ENCODE results near the gene TRIM9. TPM values are rescaled to one million over a fixed set of nuclear protein-coding genes. Genes with fewer than 3 reads are reported as not detected.

TRIM9 gene
- total and polyA plus RNA-seq, 2 of the 4 experiments (the other 2 are of a cell fraction): under 0.01 to 0.09 TPM

- Histone ChIP-seq H4K8ac (ENCODE audit: low read depth in 2 of 2, low read length in 2 of 2) (no peak overlapping the region), H3K14ac (replicated peaks; ENCODE audit: low read depth, low read length) (no peak overlapping the region), H2BK120ac (ENCODE audit: low read depth, low read length) (no peak overlapping the region), H2AK5ac (ENCODE audit: low read depth, low read length) (no peak overlapping the region), H4K20me1 (ENCODE audit: insufficient read depth, low read length) (no peaks in the 10 kb centered on the region), H3K9me1 (ENCODE audit: insufficient read depth, low read length) (no peaks in the 10 kb centered on the region), H2BK15ac (ENCODE audit: low read depth, low read length) (no peak overlapping the region), H3K9ac (ENCODE audit: low read depth, low read length) (no peak overlapping the region), H4K5ac (ENCODE audit: low read depth, low read length) (no peak overlapping the region), H3K56ac (ENCODE audit: extremely low read depth, insufficient read depth, low read length) (no peak overlapping the region), H3K27me3 (ENCODE audit: control insufficient read depth, insufficient read depth, low read length) (peaks cover 42% of the 10 kb centered on the region), H3K23ac (ENCODE audit: low read depth, low read length) (no peak overlapping the region), H3K79me1 (ENCODE audit: low read depth in 1 of 2, low read length in 2 of 2) (no peaks in the 10 kb centered on the region), H2BK20ac (ENCODE audit: low read depth, low read length) (no peak overlapping the region), H2AK9ac (replicated peaks; ENCODE audit: low read depth, low read length, poor library complexity) (no peak overlapping the region), H3K4me2 (ENCODE audit: low read depth, low read length) (no peak overlapping the region), H3K4me3 (ENCODE audit: insufficient read depth, low read depth, low read length) (no peak overlapping the region), H3K36me3 (ENCODE audit: control insufficient read depth, insufficient read depth, low read length) (no peaks in the 10 kb centered on the region), H3K9me3 (ENCODE audit: control insufficient read depth, insufficient read depth, low read length) (no peaks in the 10 kb centered on the region), H2BK5ac (ENCODE audit: low read depth, low read length, poor library complexity, severe bottlenecking) (no peak overlapping the region), H3K18ac (ENCODE audit: low read depth, low read length) (no peak overlapping the region), H2AFZ (replicated peaks; ENCODE audit: low read length, poor library complexity) (no peak overlapping the region), H3K4ac (ENCODE audit: low read depth, low read length) (no peak overlapping the region), H4K91ac (ENCODE audit: insufficient read depth, low read depth, low read length) (no peak overlapping the region), H3K4me1 (ENCODE audit: control insufficient read depth, insufficient read depth, low read length) (no peaks in the 10 kb centered on the region), H3K27ac (ENCODE audit: insufficient read depth, low read length) (no peak overlapping the region)
- in situ Hi-C loops (cut with MboI; ENCODE audit: low sequenced_read_pairs) (no loop called here), intact Hi-C loops (cut with micrococcal nuclease) (no loop called here), dilution Hi-C loops (cut with HindIII; ENCODE audit: low sequenced_read_pairs, unreplicated experiment) (no loop called here)
- DNase-seq (no peak), ATAC-seq (ENCODE audit: low read depth) (no peak)
- POLR2A ChIA-PET (ENCODE audit: unreplicated experiment): no interaction called here
- TF ChIP-seq SMC3 (IDR thresholded peaks at IDR 0.05; ENCODE audit: low read depth, low read length) (no peak), MAZ (IDR thresholded peaks at IDR 0.05; ENCODE audit: borderline replicate concordance, low read depth, low read length) (no peak), CTCF (conservative IDR thresholded peaks at IDR 0.05; ENCODE audit: low read depth, low read length) (no peak), ELK1 (IDR thresholded peaks at IDR 0.05; ENCODE audit: borderline replicate concordance, low read depth, low read length) (no peak), MXI1 (IDR thresholded peaks at IDR 0.05; ENCODE audit: borderline replicate concordance, low read depth, low read length) (no peak), RFX5 (IDR thresholded peaks at IDR 0.05; ENCODE audit: low read depth, low read length) (no peak), RCOR1 (IDR thresholded peaks at IDR 0.05; ENCODE audit: insufficient replicate concordance, low read length) (no peak), BHLHE40 (IDR thresholded peaks at IDR 0.05; ENCODE audit: low read depth, low read length) (no peak), CHD1 (IDR thresholded peaks at IDR 0.05; ENCODE audit: low read depth, low read length) (no peak), NFE2L2 (IDR thresholded peaks at IDR 0.05; ENCODE audit: low read depth, low read length) (no peak), FOS (IDR thresholded peaks at IDR 0.05; ENCODE audit: low read depth, low read length) (no peak), CEBPB (IDR thresholded peaks at IDR 0.05; ENCODE audit: low read depth, low read length) (no peak), POLR2A (IDR thresholded peaks at IDR 0.05; ENCODE audit: low read depth, low read length) (no peak), MAFK (IDR thresholded peaks at IDR 0.05; ENCODE audit: low read depth, low read length) (no peak), RAD21 (IDR thresholded peaks at IDR 0.05; ENCODE audit: low read length) (no peak), USF2 (IDR thresholded peaks at IDR 0.05; ENCODE audit: low read depth, low read length) (no peak)
- BruUV-seq (replicated peaks): no TSS peak
- WGBS, 2 experiments (ENCODE audit: extremely low coverage in 2 of 2, insufficient read length in 1 of 2): 60% methylated on average over 1 of the region's 1 CpG; no CpG with 5 or more reads in 1 of the 2 experiments
- CTCF ChIA-PET: no interaction called here
These were observed 21.8 kb upstream of the TRIM9 start for GRCh38 chr14:51116682-51117081.

Measured in IMR-90 (cell line).